ENCODE results near the gene GCDH.

GCDH gene

DNA sequence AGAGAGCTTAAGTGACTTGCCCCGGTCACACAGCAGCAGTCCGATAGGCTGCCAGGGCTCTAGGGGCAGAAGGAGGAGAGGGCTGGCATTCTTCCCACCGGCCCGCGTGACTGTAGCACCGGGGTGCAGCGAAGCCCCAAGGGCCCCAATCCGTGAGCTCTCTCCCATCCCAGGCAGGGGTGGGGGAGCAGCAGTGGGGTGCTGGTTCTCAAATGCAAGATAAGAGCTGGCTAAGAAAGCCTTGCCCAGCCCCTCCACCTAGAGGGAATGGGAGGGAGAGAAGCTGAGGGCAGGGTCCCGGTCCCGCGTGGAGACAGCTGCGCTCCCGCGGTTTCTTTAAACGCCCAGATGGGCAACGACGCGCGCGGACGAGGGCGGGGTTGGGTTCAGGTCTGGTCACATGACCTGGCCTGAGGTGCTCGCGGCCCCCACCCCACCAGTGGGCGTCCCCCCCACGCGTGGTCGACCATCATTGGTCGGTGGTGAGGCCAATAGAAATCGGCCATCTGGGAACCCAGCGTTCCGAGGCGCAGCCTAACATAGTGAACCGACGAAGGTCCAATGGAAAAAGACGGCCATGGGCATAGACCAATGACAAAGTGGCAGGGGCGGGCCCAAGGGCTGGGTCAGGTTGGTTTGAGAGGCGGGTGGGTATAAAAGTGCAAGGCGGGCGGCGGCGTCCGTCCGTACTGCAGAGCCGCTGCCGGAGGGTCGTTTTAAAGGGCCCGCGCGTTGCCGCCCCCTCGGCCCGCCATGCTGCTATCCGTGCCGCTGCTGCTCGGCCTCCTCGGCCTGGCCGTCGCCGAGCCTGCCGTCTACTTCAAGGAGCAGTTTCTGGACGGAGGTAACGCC, 47.2 kb downstream of the GCDH start, which contains the start of gene CALR:
Gene CALR (plus strand): TSS at position 683 of the 852 bp plus-strand sequence. CDS start 71 bp downstream, at position 754.
- Histone ChIP-seq H3K4me1 (ENCODE audit: control insufficient read depth, insufficient read depth, low read length) (peaks cover 7% of the 10 kb centered on the region), H3K9me3 (ENCODE audit: control insufficient read depth, insufficient read depth, low read length) (no peaks in the 10 kb centered on the region), H3K27me3 (ENCODE audit: control insufficient read depth, insufficient read depth, low read length) (no peaks in the 10 kb centered on the region), H3K9ac (ENCODE audit: low read depth, low read length) (peak within 1 kb of the TSS; percentile 82), H3K36me3 (ENCODE audit: control insufficient read depth, insufficient read depth, low read length) (peaks cover 41% of the 10 kb centered on the region), H3K4me3 (ENCODE audit: low read depth, low read length) (peak within 1 kb of the TSS; percentile 88)

GRCh38 chr19:12938779-12939601, 48.0 kb downstream of the GCDH start:
- Histone ChIP-seq H3K4me1 (ENCODE audit: control insufficient read depth, insufficient read depth, low read length) (peaks cover 6% of the 10 kb centered on the region), H3K9me3 (ENCODE audit: control insufficient read depth, insufficient read depth, low read length) (no peaks in the 10 kb centered on the region), H3K4me3 (ENCODE audit: low read depth, low read length) (peak overlapping the region; percentile 88), H3K36me3 (ENCODE audit: control insufficient read depth, insufficient read depth, low read length) (peaks cover 46% of the 10 kb centered on the region), H3K27me3 (ENCODE audit: control insufficient read depth, insufficient read depth, low read length) (no peaks in the 10 kb centered on the region), H3K9ac (ENCODE audit: low read depth, low read length) (peak overlapping the region; percentile 82)

DNA sequence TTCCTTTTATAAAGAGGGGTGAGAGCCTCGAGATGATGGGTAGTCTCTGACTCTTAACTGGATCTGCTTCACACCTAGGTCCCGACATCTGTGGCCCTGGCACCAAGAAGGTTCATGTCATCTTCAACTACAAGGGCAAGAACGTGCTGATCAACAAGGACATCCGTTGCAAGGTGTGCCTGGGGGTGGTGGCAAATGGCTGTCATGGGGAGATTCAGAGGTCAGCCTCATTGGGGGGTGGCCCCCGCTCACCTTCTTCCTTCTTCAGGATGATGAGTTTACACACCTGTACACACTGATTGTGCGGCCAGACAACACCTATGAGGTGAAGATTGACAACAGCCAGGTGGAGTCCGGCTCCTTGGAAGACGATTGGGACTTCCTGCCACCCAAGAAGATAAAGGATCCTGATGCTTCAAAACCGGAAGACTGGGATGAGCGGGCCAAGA, 49.0 kb downstream of the GCDH start:
- H3K9me3 ChIP-seq (ENCODE audit: control insufficient read depth, insufficient read depth, low read length): no peaks in the 10 kb centered on the region
- no peak overlapping the region for H3K9ac ChIP-seq (ENCODE audit: low read depth, low read length)
- peaks cover 4% of the 10 kb centered on the region for H3K4me1 ChIP-seq (ENCODE audit: control insufficient read depth, insufficient read depth, low read length)
- peaks cover 51% of the 10 kb centered on the region for H3K36me3 ChIP-seq (ENCODE audit: control insufficient read depth, insufficient read depth, low read length)
- peak overlapping the region; percentile 88 for H3K4me3 ChIP-seq (ENCODE audit: low read depth, low read length)
- no peaks in the 10 kb centered on the region for H3K27me3 ChIP-seq (ENCODE audit: control insufficient read depth, insufficient read depth, low read length)

DNA sequence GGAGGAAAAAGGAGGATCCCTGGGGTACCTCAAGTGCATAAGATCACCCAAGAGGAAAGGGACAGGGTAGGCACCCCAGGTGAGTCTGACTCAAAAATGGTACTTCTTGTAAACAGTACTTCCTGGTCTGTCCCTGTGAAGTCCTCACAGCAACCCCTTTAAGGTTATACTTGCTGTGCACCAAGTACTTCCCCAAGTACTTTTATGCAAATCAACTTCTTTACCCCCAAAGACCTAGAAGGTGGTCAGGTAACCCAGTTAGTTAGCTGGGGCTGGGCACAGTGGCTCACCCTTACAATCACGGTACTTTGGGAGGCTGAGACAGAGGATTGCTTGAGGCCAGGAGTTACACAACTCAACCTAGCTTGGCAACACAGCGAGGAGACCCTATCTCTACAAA, 49.9 kb downstream of the GCDH start:
- Histone ChIP-seq H3K4me3 (ENCODE audit: low read depth, low read length) (no peak overlapping the region), H3K4me1 (ENCODE audit: control insufficient read depth, insufficient read depth, low read length) (peaks cover 4% of the 10 kb centered on the region), H3K9ac (ENCODE audit: low read depth, low read length) (peak overlapping the region; percentile 8), H3K27me3 (ENCODE audit: control insufficient read depth, insufficient read depth, low read length) (no peaks in the 10 kb centered on the region), H3K9me3 (ENCODE audit: control insufficient read depth, insufficient read depth, low read length) (no peaks in the 10 kb centered on the region), H3K36me3 (ENCODE audit: control insufficient read depth, insufficient read depth, low read length) (peaks cover 51% of the 10 kb centered on the region)

GRCh38 chr19:12943437-12944044, 52.6 kb downstream of the GCDH start:
- Histone ChIP-seq H3K9ac (ENCODE audit: low read depth, low read length) (no peak overlapping the region), H3K4me1 (ENCODE audit: control insufficient read depth, insufficient read depth, low read length) (peaks cover 4% of the 10 kb centered on the region), H3K36me3 (ENCODE audit: control insufficient read depth, insufficient read depth, low read length) (peaks cover 62% of the 10 kb centered on the region)

DNA sequence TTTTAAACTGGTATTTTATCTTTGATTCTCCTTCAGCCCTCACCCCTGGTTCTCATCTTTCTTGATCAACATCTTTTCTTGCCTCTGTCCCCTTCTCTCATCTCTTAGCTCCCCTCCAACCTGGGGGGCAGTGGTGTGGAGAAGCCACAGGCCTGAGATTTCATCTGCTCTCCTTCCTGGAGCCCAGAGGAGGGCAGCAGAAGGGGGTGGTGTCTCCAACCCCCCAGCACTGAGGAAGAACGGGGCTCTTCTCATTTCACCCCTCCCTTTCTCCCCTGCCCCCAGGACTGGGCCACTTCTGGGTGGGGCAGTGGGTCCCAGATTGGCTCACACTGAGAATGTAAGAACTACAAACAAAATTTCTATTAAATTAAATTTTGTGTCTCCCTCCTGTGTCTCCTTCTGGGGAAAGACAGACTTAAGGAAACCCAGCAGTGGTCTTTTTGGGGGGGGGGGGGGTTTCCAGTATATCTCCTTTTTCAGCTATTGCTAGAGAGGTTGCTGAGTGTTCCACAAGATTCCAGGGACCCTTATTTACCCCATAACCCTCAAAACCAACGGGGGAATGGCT, 53.2 kb downstream of the GCDH start:
- Histone ChIP-seq H3K4me1 (ENCODE audit: control insufficient read depth, insufficient read depth, low read length) (peaks cover 4% of the 10 kb centered on the region), H3K9ac (ENCODE audit: low read depth, low read length) (no peak overlapping the region), H3K36me3 (ENCODE audit: control insufficient read depth, insufficient read depth, low read length) (peaks cover 66% of the 10 kb centered on the region), H3K9me3 (ENCODE audit: control insufficient read depth, insufficient read depth, low read length) (no peaks in the 10 kb centered on the region), H3K4me3 (ENCODE audit: low read depth, low read length) (no peak overlapping the region), H3K27me3 (ENCODE audit: control insufficient read depth, insufficient read depth, low read length) (no peaks in the 10 kb centered on the region)

More at GRCh38 chr19:12943437-12944044, 52.6 kb downstream of the GCDH start:
- Histone ChIP-seq H3K4me3 (ENCODE audit: low read depth, low read length) (no peak overlapping the region), H3K9me3 (ENCODE audit: control insufficient read depth, insufficient read depth, low read length) (no peaks in the 10 kb centered on the region), H3K27me3 (ENCODE audit: control insufficient read depth, insufficient read depth, low read length) (no peaks in the 10 kb centered on the region)

- Histone ChIP-seq H3K36me3 (ENCODE audit: control insufficient read depth, insufficient read depth, low read length) (peaks cover 63% of the 10 kb centered on the region), H3K9me3 (ENCODE audit: control insufficient read depth, insufficient read depth, low read length) (no peaks in the 10 kb centered on the region), H3K9ac (ENCODE audit: low read depth, low read length) (peak within 1 kb of the TSS; percentile 91), H3K4me1 (ENCODE audit: control insufficient read depth, insufficient read depth, low read length) (no peaks in the 10 kb centered on the region), H3K27me3 (ENCODE audit: control insufficient read depth, insufficient read depth, low read length) (no peaks in the 10 kb centered on the region), H3K4me3 (ENCODE audit: low read depth, low read length) (peak within 1 kb of the TSS; percentile 91)
Measured at GRCh38 chr19:12945479-12946091, 54.6 kb downstream of the GCDH start, which contains the start of gene RAD23A. Gene RAD23A (plus strand): TSS chr19:12945862. CDS start chr19:12945949, 87 bp downstream.

DNA sequence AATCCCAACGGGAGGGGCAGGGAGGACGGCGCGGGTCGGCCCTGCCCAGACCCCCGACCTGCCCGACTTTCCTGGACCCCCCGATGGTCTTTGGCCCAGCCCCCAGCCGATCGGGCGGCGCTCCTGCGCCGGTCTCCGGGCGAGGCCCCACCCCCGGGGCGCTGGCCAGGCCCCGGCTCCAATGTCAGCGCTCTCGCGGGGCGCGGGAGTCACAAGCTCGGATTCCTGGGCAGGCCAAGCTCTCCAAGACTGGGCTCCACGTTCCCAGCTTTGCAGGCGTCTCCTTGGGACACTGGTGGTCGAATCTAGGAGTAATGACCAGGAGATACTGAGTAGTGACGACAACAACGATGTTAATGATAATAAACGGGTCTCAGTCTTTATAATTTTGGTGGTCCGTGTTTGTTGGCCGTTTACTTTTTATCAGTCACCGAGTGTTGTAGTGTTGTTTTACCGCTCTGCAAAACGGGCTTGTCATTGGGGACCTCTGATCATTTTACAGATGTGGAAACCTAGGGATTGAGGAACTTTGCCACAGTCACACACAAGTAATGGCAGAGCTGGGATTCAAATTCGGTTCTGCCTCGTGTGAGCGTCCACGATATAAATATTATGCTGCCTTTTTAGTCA, 55.2 kb downstream of the GCDH start:
- no peaks in the 10 kb centered on the region for H3K4me1 ChIP-seq (ENCODE audit: control insufficient read depth, insufficient read depth, low read length)
- no peaks in the 10 kb centered on the region for H3K27me3 ChIP-seq (ENCODE audit: control insufficient read depth, insufficient read depth, low read length)
- peak overlapping the region; percentile 91 for H3K9ac ChIP-seq (ENCODE audit: low read depth, low read length)
- H3K4me3 ChIP-seq (ENCODE audit: low read depth, low read length): peak overlapping the region; percentile 91
- H3K9me3 ChIP-seq (ENCODE audit: control insufficient read depth, insufficient read depth, low read length): no peaks in the 10 kb centered on the region
- H3K36me3 ChIP-seq (ENCODE audit: control insufficient read depth, insufficient read depth, low read length): peaks cover 62% of the 10 kb centered on the region

- Histone ChIP-seq H3K9me3 (ENCODE audit: control insufficient read depth, insufficient read depth, low read length) (no peaks in the 10 kb centered on the region), H3K36me3 (ENCODE audit: control insufficient read depth, insufficient read depth, low read length) (peaks cover 55% of the 10 kb centered on the region)
Measured at GRCh38 chr19:12946731-12947496, 56.0 kb downstream of the GCDH start.

More at GRCh38 chr19:12946731-12947496, 56.0 kb downstream of the GCDH start:
- Histone ChIP-seq H3K27me3 (ENCODE audit: control insufficient read depth, insufficient read depth, low read length) (no peaks in the 10 kb centered on the region), H3K9ac (ENCODE audit: low read depth, low read length) (peak overlapping the region; percentile 91), H3K4me1 (ENCODE audit: control insufficient read depth, insufficient read depth, low read length) (no peaks in the 10 kb centered on the region), H3K4me3 (ENCODE audit: low read depth, low read length) (peak overlapping the region; percentile 91)
